ENCODE results near the gene EXT2.

The EXT2 gene

DNA sequence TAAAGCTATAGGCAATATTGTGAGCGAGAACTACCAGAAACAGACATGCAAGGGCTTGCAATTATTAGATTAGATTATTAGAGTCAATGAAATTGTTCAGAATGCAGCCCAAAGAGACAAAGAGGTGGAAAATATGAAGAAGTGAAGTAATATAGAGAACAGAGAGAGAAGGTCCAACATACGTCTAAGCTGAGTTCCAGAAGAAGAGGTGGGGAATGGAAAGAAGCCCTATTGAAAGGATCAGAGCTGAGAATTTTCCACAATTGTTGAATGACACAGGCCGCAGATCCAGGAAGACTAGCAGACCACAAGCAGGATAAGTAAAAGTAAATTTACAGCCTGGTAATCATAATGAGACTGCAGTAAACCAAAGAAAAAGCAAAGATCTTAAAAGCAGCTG is 93.2 kb downstream of the EXT2 start:
- TF ChIP-seq, protein P1, sequence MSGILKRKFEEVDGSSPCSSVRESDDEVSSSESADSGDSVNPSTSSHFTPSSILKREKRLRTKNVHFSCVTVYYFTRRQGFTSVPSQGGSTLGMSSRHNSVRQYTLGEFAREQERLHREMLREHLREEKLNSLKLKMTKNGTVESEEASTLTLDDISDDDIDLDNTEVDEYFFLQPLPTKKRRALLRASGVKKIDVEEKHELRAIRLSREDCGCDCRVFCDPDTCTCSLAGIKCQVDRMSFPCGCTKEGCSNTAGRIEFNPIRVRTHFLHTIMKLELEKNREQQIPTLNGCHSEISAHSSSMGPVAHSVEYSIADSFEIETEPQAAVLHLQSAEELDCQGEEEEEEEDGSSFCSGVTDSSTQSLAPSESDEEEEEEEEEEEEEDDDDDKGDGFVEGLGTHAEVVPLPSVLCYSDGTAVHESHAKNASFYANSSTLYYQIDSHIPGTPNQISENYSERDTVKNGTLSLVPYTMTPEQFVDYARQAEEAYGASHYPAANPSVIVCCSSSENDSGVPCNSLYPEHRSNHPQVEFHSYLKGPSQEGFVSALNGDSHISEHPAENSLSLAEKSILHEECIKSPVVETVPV (CRISPR knock-in tag; IDR thresholded peaks at IDR 0.05) = no peak
- no peak for TF ChIP-seq TOX (CRISPR knock-in tag; IDR thresholded peaks at IDR 0.05; ENCODE audit: borderline replicate concordance)
- TF ChIP-seq OSR1 (CRISPR knock-in tag; IDR thresholded peaks at IDR 0.05) = no peak
- TF ChIP-seq ISL1 (CRISPR knock-in tag; IDR thresholded peaks at IDR 0.05) = no peak
- no peak for TF ChIP-seq SNAI2 (CRISPR knock-in tag; IDR thresholded peaks at IDR 0.05)
- TF ChIP-seq RARB (CRISPR knock-in tag; IDR thresholded peaks at IDR 0.05) = no peak
- no peak for TF ChIP-seq ZFP3 (CRISPR knock-in tag; IDR thresholded peaks at IDR 0.05)
- no peak for TF ChIP-seq BACH2 (CRISPR knock-in tag; IDR thresholded peaks at IDR 0.05; ENCODE audit: borderline replicate concordance)
- TF ChIP-seq, protein P2, sequence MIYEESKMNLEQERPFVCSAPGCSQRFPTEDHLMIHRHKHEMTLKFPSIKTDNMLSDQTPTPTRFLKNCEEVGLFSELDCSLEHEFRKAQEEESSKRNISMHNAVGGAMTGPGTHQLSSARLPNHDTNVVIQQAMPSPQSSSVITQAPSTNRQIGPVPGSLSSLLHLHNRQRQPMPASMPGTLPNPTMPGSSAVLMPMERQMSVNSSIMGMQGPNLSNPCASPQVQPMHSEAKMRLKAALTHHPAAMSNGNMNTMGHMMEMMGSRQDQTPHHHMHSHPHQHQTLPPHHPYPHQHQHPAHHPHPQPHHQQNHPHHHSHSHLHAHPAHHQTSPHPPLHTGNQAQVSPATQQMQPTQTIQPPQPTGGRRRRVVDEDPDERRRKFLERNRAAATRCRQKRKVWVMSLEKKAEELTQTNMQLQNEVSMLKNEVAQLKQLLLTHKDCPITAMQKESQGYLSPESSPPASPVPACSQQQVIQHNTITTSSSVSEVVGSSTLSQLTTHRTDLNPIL (CRISPR knock-in tag; IDR thresholded peaks at IDR 0.05; ENCODE audit: low read depth) = no peak
- no peak for TF ChIP-seq CSDC2 (CRISPR knock-in tag; IDR thresholded peaks at IDR 0.05)
- TF ChIP-seq ZNF8 (CRISPR knock-in tag; IDR thresholded peaks at IDR 0.05) = no peak
- TF ChIP-seq, protein P3, sequence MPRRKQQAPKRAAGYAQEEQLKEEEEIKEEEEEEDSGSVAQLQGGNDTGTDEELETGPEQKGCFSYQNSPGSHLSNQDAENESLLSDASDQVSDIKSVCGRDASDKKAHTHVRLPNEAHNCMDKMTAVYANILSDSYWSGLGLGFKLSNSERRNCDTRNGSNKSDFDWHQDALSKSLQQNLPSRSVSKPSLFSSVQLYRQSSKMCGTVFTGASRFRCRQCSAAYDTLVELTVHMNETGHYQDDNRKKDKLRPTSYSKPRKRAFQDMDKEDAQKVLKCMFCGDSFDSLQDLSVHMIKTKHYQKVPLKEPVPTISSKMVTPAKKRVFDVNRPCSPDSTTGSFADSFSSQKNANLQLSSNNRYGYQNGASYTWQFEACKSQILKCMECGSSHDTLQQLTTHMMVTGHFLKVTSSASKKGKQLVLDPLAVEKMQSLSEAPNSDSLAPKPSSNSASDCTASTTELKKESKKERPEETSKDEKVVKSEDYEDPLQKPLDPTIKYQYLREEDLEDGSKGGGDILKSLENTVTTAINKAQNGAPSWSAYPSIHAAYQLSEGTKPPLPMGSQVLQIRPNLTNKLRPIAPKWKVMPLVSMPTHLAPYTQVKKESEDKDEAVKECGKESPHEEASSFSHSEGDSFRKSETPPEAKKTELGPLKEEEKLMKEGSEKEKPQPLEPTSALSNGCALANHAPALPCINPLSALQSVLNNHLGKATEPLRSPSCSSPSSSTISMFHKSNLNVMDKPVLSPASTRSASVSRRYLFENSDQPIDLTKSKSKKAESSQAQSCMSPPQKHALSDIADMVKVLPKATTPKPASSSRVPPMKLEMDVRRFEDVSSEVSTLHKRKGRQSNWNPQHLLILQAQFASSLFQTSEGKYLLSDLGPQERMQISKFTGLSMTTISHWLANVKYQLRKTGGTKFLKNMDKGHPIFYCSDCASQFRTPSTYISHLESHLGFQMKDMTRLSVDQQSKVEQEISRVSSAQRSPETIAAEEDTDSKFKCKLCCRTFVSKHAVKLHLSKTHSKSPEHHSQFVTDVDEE (CRISPR knock-in tag; IDR thresholded peaks at IDR 0.05) = no peak
- TF ChIP-seq ZNF565 (CRISPR knock-in tag; conservative IDR thresholded peaks at IDR 0.05; ENCODE audit: low read depth) = no peak
- TF ChIP-seq, protein P4, sequence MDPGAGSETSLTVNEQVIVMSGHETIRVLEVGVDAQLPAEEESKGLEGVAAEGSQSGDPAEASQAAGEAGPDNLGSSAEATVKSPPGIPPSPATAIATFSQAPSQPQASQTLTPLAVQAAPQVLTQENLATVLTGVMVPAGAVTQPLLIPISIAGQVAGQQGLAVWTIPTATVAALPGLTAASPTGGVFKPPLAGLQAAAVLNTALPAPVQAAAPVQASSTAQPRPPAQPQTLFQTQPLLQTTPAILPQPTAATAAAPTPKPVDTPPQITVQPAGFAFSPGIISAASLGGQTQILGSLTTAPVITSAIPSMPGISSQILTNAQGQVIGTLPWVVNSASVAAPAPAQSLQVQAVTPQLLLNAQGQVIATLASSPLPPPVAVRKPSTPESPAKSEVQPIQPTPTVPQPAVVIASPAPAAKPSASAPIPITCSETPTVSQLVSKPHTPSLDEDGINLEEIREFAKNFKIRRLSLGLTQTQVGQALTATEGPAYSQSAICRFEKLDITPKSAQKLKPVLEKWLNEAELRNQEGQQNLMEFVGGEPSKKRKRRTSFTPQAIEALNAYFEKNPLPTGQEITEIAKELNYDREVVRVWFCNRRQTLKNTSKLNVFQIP (CRISPR knock-in tag; IDR thresholded peaks at IDR 0.05; ENCODE audit: borderline replicate concordance, low read depth) = no peak
- no peak for TF ChIP-seq ESRRG (CRISPR knock-in tag; IDR thresholded peaks at IDR 0.05)
- no peak for TF ChIP-seq ZFP30 (CRISPR knock-in tag; IDR thresholded peaks at IDR 0.05)
- no peak for TF ChIP-seq PPARA (CRISPR knock-in tag; IDR thresholded peaks at IDR 0.05; ENCODE audit: borderline replicate concordance)
- no peak for TF ChIP-seq ARNTL (CRISPR knock-in tag; IDR thresholded peaks at IDR 0.05; ENCODE audit: borderline replicate concordance, low read depth)
- no peak for TF ChIP-seq TCF4 (CRISPR knock-in tag; IDR thresholded peaks at IDR 0.05; ENCODE audit: borderline replicate concordance)
- no peak for ATAC-seq

DNA sequence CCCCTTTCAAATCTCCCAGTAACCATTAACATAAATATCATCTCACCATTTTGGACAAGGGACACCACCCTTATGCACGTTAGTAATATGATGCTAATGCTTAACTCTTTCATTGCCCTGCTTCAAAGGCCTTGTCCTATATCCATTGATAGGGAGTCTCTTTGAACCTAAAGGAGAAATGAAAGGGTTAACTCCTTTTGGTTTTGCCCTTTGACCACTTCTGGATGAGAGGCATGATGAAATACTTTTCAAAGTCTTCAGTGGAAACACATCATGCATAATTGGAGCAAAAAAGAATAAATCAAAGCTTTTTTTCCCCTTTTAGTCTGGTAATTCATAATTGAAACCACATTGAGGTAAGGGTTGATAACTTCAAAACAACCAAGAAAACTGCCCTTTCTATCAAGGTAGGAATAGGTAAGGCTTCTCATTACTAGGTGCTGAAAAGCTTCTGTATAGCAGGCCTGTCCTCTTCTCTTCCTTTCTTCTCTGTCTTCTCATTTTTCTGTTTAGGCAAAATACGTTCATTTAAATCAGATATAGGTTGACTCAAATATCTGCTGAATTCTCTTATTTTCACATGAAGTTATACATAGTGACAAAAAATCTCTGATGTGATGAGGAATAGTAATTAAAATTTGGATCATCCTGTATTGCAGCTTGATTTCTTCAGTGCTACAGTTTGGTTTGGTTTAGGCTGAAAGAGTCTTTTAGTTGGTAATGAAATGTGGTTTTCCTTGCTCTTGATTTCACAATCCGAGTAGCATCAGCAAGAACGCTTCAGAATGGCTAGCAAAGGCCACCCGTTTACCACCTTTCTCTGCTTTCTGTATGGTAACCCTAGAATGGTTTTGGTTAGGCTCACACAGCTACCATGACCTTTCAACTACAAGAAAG is 94.8 kb downstream of the EXT2 start:
- TF ChIP-seq BACH2 (CRISPR knock-in tag; IDR thresholded peaks at IDR 0.05; ENCODE audit: borderline replicate concordance) (no peak), PPARA (CRISPR knock-in tag; IDR thresholded peaks at IDR 0.05; ENCODE audit: borderline replicate concordance) (no peak), TCF4 (CRISPR knock-in tag; IDR thresholded peaks at IDR 0.05; ENCODE audit: borderline replicate concordance) (peak; percentile 57)
- TF ChIP-seq, protein P3 (CRISPR knock-in tag; IDR thresholded peaks at IDR 0.05) = peak; percentile 39; the same call in 1 of the 2 replicates
- no peak for ATAC-seq
